Fibroblast of peridontal ligament (primary cell): Measurements from ENCODE around the gene EPHA10.

Source experiments
- DNase-seq: peaks from one replicate; pipeline ENCODE4 v3.0.0-alpha.2; 2010; ENCODE audit errors: extremely low read depth

The EPHA10 gene

DNA sequence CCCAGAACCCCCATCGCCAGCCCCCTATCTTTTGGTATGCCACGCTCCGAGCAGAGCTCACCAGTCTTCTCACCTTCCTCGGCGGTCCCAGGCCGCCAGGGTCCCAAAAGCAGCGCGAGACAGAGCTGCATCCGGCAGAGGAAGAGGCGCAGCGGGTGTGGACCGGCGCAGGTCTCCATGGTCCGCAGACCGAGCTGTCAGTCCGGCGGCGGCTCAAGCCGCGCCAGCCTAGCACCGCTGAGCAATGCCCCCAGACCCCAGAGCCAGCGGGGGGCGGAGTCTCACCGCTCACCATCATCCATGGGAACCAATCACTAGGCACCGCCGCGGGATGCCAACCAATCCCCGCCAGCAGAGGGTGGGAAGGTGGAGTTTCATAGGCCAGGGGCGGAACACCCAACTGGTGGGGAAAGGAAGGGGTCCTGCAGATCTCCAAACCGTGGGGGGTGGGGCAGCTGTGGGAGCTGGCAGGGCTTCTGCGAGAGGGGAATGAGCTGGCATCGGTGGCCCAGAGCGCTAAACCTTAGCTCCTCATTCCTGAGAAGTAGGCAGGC is at the start of gene EPHA10:
Gene EPHA10 (minus strand): TSS at position 233 of the 554 bp plus-strand sequence. CDS start 54 bp downstream, at position 179.
- no peak for DNase-seq

DNA sequence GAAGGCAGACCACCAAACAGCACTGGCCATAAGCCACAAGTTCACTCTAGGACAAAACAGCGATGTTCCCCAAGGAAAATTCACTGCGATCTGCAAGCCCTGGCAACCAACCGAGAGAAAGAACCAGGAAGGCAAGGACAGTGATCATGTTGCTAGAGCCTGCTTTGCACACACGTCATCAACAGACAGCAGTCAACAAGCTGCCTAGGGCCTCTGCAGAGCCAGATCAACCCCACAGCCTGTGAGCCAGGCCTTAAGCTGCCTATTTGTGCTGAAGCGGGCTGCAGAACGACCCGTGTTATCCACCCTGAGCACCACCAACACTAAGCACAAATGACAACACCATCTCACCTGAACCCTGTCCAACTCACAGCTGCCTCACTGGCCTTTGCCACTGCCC is 49.3 kb upstream of the EPHA10 start:
- no peak for DNase-seq

DNA sequence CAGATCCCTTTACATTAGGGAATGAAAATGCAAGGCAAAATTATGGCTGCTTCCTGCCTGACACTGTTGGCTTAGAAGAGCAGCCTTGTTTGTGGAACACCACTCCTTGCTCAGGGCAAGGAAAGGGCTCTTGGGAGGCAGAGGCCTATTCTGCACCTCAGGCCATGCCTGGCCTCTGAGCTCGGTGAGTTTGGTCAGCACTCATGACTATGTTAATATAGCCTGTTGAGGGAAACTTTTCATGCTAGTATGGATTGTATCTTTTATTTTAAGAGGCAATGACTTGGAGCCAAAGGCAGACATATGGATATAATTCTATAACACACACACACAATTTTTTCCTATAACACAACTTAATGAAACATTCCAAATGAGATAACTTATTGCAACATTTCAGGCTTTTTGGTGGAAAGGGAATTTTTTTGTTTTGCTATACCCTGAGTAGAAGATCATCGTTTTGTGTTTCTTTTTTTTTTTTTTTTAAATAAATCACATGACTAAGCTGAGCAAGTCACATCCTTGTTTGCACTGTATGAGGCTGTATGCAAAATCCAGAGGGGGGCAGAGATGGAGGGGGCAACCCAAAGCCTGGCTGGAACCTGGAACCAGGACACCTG is 48.7 kb upstream of the EPHA10 start:
- DNase-seq, result peak; percentile 44

DNA sequence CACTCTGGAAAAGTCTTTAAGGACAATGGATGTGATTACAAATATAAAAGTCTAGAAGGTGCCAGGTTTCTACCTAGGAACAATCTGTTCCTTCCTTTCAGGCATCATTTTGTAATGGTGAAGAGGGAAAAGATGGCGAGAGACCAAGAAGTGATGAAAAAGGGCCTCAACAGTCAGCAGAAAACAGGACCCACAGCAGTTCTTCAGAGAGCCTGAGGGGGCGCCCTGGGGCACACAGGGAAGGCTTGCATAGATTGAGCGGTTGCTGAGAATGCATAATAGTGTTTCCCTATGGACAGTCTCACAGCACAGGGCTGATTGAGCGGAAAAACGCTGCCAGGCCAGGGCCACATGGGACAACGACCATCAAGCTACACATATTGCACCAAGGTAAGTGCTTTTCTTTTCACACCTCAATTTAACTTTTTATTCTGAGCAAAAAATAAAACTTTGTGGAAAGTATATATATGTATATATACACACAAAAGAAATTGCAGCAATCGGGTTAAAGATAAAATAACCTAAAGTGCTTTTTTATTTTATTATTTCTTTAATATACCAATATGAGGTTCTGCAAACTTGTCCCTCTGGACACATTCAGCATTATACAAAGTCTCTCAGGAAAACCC is 46.2 kb upstream of the EPHA10 start:
- peak; percentile 80 for DNase-seq

DNA sequence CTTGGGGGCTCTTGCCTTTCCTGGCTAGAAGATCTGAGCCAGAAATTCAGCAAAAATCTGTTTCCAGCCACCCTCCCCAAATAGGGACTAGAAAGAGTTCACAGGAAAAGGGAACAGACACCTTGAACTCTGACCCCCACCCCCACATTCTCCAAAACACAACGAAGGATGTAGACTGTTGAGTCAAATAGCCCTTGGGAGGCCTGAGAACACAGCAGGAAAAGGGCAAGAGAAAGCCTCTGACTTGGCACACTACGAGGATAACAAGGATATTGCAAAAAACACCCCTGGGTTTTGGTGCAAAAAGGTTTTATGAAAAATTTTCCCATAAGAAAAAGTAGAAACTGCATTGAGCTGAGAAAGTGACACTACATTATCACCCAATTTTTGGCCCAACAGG is 45.0 kb upstream of the EPHA10 start:
- DNase-seq, result no peak

DNA sequence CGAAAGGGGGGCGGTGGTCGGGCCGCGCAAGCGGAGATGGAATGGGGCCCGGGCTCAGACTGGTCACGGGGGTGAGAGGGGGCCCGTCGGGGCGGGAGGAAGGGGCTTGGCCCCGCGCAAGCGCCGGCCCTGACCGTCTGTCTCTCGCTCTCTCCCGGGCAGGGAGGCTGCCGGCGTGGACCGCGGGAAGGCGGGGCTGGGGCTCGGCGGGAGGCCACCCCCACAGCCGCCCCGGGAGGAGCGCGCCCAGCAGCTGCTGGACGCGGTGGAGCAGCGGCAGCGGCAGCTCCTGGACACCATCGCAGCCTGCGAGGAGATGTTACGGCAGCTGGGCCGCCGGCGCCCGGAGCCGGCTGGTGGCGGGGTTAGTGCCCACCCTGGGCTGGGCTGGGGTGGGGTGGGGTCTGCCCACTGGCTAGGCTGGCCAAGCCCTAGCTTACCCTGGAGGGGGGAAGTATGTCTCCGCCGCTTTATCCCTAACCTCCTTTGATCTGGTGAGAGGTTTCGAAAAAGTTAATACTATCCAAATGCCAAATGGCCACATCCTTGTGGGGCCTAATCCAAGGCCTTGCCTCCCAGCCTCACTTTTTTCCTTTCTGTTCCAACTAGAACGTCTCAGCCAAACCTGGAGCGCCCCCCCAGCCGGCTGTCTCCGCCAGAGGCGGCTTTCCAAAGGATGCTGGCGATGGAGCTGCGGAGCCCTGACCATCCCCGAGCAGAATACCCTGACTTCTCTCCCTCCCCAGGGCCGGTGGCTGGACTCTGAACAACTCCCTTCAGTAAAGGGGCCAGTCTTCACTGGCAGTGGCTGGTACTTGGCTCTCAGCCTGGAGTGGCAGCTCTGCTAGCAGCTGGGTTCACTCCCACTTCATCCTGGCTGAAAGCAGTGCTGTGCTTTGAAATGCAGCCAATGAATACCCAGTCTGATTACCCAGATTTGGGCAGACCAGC is 43.7 kb upstream of the EPHA10 start:
- peak; percentile 72 for DNase-seq

DNA sequence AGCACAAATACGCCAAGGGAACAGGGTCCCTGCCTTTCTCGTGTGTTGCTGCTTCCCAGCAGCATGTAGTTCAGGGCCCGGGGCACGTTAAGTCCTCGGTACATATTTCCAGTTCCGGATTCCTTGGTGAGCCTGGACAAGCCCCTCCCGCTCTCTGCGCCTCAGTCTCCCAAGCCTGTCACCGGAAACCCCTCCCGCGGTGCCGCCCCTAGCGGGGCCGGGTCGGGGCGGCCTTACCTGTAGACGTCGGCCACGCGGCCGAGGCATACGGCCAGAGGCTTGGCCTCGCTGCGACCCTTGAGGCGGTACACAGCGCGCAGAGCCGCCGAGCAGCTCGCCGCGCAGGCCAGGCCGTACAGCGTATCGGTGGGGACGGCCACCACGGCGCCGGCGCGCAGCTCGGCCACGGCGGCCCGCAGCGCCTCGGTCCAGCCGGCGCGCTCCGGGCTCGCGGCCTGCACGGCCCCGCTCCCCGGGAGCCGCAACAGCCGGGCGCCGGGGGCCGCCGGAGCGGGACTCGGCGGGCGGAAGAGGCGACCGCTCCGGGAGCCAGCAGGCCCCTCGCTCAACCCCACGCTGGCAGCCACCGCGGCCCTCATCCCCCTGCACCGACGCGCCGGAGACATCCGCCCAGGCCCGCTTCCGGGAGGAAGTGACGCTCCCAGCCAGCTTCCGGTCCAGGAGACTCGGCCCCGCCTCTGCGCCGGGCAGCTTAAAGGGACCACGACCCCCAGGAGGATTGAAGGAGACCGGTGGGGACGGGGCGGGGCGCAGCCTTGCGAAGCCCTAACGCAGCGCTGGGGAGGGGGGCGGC is 42.8 kb upstream of the EPHA10 start, which contains the start of the genes C1orf122 and YRDC:
Gene C1orf122 (plus strand): TSS at position 236 of the 814 bp plus-strand sequence. CDS start 615 bp downstream, outside the sequence.
Gene YRDC (minus strand): TSS at position 654 of the 814 bp plus-strand sequence. CDS start 28 bp downstream, at position 626.
- peak; percentile 85 for DNase-seq

DNA sequence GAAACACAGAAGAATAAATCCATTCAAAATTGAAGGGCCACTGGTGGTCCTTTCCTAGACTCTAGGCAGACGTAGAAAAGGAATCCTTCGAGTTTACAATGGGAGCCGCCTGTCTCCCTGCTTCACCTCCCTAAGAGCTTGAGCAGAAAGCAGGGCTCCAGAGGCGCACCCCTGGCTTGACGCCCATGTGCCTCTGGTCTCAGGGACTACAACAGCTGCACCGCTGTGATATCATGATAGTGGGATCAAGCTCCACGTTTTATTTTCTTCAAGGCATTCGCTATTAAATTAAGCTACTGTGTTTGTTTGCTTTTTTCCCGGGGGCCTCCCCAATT is 42.3 kb upstream of the EPHA10 start:
- DNase-seq, result no peak

DNA sequence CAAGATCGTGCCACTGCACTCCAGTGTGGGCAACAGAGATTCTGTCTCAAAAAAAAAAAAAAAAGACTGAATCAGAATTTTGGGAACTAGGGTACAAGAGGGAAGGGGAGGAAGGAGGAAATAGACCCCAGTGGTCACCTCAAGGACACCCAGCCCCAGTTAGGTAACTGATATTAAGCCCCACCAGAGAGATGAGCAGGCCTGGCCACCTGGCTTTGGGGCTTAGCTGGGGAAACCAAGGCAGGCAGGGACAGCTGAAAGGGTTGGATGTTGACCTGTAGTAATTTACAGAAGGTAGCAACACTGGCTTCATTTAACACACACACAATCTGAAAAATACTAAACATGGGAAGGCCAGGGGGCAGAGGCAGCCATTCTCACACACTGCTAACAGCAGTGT is 37.5 kb upstream of the EPHA10 start:
- no peak for DNase-seq

DNA sequence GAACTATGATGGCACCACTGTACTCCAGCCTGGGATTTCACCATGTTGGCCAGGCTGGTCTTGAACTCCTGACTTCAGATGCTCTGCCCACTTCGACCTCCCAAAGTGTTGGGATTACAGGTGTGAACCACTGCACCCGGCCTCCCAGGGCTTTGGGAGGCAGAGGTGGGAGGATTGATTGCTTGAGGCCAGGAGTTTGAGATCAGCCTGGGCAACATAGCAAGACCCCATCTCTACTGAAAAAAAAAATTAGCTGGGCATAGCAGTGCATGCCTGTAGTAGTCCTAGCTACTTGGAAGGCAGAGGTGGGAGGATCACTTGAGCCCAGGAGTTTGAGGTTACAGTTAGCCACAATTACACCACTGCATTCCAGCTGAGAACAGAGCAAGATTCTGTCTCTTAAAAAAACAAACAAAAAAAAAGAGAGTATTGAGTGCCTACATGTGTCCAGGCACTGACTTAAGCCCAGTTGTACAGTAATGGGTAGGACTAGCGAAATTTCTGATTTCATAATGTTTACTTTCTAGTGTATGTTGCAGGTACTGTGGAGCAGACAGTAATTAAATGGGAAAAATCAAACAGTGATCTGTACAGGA is 32.9 kb upstream of the EPHA10 start:
- peak; percentile 74 for DNase-seq

DNA sequence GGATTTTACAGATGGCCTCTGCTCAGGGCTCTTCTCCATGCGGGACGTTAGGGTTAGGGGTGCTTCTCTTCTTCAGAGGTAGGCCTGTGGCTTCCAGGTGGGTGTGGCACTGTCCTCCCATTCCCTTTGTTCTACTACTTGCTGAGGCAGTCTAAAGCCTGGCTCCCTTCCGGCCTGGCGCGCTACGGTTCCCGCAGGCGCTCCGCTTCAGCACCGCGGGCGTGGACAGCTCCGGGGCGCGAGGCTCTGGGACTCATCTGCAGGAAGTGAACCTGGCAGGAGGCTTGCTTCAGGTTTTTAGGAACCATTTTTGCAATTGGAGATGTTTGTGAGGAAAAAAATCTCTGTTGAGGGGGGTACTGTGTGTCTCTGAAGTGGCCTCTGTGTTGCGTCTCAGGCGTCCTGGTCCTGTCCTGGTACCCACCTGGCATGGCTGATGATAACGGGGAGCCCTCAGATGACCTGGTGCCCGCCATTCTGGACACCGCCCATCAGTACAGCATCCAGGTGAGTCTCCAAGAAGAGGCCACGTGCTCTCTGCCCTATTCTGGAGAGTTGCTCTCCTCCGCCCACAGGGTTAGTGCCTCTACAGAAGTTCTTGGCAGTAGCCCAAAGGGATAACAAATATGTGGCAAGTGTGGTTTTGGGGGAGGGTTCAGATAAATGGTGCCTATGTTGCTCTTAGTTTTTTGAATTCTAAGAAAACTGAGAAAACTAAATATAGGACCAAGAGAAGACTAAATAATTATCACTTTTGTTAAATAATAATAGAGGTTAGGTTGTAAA is 30.6 kb upstream of the EPHA10 start:
- DNase-seq, result no peak

DNA sequence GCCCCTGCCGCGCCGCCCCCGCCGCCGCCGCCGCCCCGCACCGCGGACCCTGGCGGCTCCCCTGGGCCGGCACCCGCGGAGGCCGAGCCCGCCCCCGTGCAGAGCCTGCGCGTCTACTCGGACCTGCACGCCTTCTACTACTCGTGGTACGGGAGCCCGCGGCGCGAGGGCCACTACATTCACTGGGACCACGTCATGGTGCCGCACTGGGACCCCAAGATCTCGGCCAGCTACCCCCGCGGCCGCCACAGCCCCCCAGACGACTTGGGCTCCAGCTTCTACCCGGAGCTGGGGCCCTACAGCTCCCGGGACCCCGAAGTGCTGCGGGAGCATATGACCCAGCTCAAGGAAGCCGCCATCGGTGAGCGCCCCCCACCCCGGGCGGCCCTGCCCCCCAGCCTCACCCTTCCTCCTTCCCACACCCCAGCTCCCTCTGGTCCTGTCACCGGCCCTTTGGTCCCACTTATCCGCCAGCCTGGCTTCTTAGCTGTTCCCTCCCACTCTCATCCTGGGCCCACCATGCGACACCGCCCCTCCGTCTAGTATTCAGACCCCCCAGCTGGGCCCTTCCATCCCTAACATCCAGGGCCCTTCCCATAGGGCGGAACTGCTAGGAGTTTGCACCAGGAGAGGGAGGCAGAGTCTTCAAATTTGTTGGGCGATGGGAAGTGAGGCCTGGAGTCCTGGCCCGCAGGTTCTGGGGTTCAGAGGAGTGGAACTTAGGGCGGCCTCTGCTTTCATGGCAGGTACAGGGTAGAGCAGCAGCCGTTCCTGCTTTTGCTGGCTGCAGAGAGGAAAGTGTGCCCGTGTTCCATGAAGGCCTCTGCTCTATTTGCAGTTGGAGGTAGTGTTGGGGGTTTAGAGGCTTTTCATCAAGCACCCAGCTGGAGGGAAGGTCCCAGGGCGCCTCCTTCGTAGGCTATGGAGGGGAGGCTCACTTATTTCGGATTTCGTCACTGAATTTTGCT is 29.7 kb upstream of the EPHA10 start:
- no peak for DNase-seq

DNA sequence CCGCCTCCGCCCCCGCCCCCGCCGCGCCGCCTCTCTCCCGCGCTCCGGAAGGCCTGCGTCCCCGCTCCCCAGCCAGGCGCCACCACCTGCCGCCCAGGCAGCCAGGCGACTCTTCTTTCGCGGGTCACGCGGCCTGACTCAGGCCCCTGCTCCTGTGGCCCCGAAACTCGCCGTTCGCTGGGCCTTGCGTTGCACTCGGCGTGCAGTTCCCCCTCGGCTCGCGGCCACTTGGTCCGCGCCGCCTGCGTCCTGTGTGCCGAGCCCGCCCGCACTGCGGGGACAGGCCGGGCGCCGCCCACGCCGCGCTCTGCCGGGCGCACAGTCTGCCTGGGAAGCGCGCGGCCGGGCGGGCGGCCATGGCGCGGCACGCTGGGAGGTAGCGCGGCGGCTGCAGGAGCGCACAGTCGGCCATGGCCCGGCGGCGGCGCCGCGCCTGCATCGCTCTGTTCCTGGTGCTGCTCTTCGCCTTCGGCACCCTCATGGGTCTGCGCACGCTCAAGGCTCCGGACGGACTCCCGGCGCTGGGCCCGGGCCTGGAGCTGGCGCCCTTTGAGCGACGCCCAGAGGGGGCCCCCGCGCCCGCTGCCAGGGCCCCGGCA is 29.0 kb upstream of the EPHA10 start, which contains the start of gene MANEAL:
Gene MANEAL (plus strand): TSS at position 75 of the 599 bp plus-strand sequence. CDS start 336 bp downstream, at position 411.
- DNase-seq, result peak; percentile 42

DNA sequence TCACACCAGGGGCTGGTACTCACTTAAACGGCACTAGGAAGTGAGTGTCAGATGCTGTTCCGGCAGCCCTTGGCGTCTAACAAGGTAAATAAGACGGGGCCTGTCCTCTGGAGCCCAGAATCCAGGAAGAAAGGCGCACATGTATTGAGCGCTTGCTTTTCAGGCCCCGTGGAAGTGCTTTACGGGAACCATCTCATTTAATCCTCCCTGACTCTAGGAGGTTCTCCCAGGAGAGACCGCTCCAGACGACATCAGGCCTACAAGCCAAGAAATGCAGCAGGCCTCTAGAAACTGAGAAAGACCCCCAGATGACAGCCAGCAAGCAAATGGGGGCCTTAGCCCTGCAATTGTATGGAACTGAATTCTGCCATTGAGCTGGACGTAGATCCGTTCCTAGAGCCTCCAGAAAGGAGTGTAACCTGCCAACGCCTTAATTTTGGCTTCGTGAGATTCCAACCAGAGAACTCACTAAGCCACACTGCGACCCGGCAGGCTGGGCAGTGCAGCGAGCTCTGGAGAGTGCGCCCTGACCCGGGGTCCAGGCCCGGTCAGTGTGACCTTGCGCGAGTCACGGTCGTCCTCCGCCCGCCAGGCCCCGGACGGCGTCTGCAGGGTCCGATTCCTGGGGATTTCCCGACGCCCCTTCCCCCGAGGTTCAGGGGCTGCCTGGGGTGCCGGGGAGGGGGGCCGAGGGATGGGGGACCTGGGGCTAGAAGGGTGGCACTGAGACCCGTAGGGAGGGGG is 28.2 kb upstream of the EPHA10 start:
- no peak for DNase-seq

DNA sequence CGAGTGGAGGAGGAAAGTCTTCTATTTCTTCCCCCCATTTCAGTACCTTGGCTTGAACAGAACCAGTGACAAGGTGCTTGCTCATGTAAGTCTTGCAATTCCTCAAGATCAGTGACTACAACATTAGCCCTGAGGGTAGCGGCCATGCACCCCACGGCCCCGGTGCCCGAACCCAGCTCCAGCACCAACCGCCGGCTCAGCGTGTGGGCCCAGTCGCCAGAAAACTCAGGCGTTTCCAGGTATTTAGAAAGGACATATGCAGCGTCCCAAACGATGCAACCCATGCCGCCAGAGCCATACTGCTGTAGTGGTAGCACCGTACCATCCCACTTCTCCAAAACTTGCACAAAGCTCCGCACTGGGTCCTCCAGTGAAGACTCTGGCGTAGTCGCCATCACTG is 17.6 kb upstream of the EPHA10 start:
- DNase-seq, result no peak

DNA sequence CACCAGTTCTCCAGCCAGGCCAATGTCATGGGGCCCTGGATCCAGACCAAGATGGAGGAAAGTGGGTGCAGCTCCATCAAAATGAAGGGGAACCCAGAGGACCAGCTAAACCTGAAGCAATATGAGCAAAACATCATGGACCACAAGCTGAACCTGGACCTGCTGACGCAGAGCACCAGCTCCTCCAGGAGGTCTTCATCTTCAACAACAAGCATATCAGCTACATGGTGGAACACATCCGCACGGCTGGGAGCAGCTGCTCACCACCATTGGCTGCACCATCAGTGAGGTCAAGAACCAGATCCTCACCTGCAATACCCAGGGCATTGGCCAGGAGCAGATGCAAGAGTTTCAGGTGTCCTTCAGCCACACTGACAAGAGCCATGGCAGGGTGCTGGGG is 13.7 kb upstream of the EPHA10 start:
- no peak for DNase-seq

DNA sequence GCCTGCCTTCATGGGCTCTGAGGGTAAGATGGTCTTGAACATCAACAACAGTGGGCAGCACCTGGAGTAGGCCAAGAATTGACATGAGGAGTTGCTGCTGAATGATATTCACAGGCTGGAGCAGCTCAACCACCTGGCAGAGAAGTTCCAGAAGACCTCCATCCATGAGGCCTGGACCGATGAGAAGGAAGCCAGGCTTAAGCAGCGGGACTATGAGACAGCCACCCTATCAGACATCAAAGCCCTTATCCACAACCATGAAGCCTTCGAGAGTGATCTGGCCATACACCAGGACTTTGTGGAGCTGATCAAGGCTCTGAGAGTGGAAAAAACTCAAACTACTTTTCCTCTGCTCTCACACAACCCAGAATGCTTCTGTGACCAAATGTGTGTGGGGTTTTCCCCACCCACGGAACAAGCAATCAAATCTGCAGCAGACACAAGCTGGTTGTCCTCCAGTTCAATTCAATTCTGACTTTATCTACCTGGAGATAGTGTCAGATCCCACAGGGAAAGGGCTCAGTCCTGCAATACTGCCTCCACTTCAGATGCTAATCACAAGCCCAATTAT is 12.1 kb upstream of the EPHA10 start:
- DNase-seq, result no peak
